Measurements from ENCODE around the gene GFI1. TPM values are rescaled to one million over a fixed set of nuclear protein-coding genes. Genes with fewer than 3 reads are reported as not detected.

Gene GFI1
- total and polyA plus RNA-seq, 12 donors = 0.11 to 0.93 (median 0.32) TPM; not detected in 1

GRCh38 chr1:92446546-92446945, 40.2 kb downstream of the GFI1 start:
- no peak for DNase-seq
- 46 to 67% (median 52%) methylated on average over 2 of the region's 2 CpGs for WGBS, 4 donors
- no peak overlapping the region for H3K27ac ChIP-seq
- H3K4me3 ChIP-seq = no peak overlapping the region
- intact Hi-C loops (cut with DNase I) = no loop called here
- H3K9me3 ChIP-seq (replicated peaks in 1 of 3) = no peaks in the 10 kb centered on the region
- TF ChIP-seq POLR2A (IDR thresholded peaks at IDR 0.05) (no peak), CTCF (IDR thresholded peaks at IDR 0.05) (no peak)
- H3K36me3 ChIP-seq (replicated peaks in 1 of 2) = no peaks in the 10 kb centered on the region
- no peaks in the 10 kb centered on the region for H3K4me1 ChIP-seq (replicated peaks in 1 of 2)
- no peaks in the 10 kb centered on the region for H3K27me3 ChIP-seq

- H3K36me3 ChIP-seq (replicated peaks in 1 of 2) = no peaks in the 10 kb centered on the region
- H3K27ac ChIP-seq = no peak overlapping the region
- DNase-seq = no peak
- no peaks in the 10 kb centered on the region for H3K27me3 ChIP-seq
- no peak overlapping the region for H3K4me3 ChIP-seq
- no peaks in the 10 kb centered on the region for H3K9me3 ChIP-seq (replicated peaks in 1 of 3)
- intact Hi-C loops (cut with DNase I) = no loop called here
- WGBS, 4 donors = 81 to 89% (median 84%) methylated on average over 2 of the region's 2 CpGs
- no peaks in the 10 kb centered on the region for H3K4me1 ChIP-seq (replicated peaks in 1 of 2)
- TF ChIP-seq POLR2A (IDR thresholded peaks at IDR 0.05) = no peak
Measured at GRCh38 chr1:92445865-92446264, 40.9 kb downstream of the GFI1 start.

- Histone ChIP-seq H3K36me3 (replicated peaks in 1 of 2) (no peaks in the 10 kb centered on the region), H3K27ac (no peak overlapping the region), H3K9me3 (replicated peaks in 1 of 3) (no peaks in the 10 kb centered on the region), H3K4me3 (no peak overlapping the region), H3K27me3 (no peaks in the 10 kb centered on the region), H3K4me1 (replicated peaks in 1 of 2) (no peaks in the 10 kb centered on the region)
- intact Hi-C loops (cut with DNase I) = no loop called here
- WGBS, 4 donors = 67 to 87% (median 71%) methylated on average over 1 of the region's 1 CpG
- DNase-seq = no peak
- TF ChIP-seq CTCF (IDR thresholded peaks at IDR 0.05) = no peak
- TF ChIP-seq POLR2A (IDR thresholded peaks at IDR 0.05) = no peak
Measured at GRCh38 chr1:92444351-92444750, 42.4 kb downstream of the GFI1 start.

GRCh38 chr1:92443893-92444292, 42.8 kb downstream of the GFI1 start:
- Histone ChIP-seq H3K4me3 (no peak overlapping the region), H3K4me1 (replicated peaks in 1 of 2) (no peaks in the 10 kb centered on the region), H3K36me3 (replicated peaks in 1 of 2) (no peaks in the 10 kb centered on the region), H3K27me3 (no peaks in the 10 kb centered on the region), H3K9me3 (replicated peaks in 1 of 3) (no peaks in the 10 kb centered on the region), H3K27ac (no peak overlapping the region)
- no peak for TF ChIP-seq POLR2A (IDR thresholded peaks at IDR 0.05)
- TF ChIP-seq CTCF (IDR thresholded peaks at IDR 0.05) = no peak
- intact Hi-C loops (cut with DNase I) = no loop called here
- 66 to 83% (median 72%) methylated on average over 3 of the region's 3 CpGs for WGBS, 4 donors
- no peak for DNase-seq

GRCh38 chr1:92442351-92442750, 44.4 kb downstream of the GFI1 start:
- H3K4me3 ChIP-seq = no peak overlapping the region
- no peak overlapping the region for H3K27ac ChIP-seq
- WGBS, 4 donors = 82 to 93% (median 92%) methylated on average over 4 to 5 of the region's 5 CpGs
- no peak for DNase-seq
- TF ChIP-seq CTCF (IDR thresholded peaks at IDR 0.05) (no peak), POLR2A (IDR thresholded peaks at IDR 0.05) (no peak)
- intact Hi-C loops (cut with DNase I) = no loop called here
- no peaks in the 10 kb centered on the region for H3K9me3 ChIP-seq (replicated peaks in 1 of 3)
- H3K4me1 ChIP-seq (replicated peaks in 1 of 2) = no peaks in the 10 kb centered on the region
- no peaks in the 10 kb centered on the region for H3K36me3 ChIP-seq (replicated peaks in 1 of 2)
- H3K27me3 ChIP-seq = no peaks in the 10 kb centered on the region

All from adrenal gland (tissue), 12 donors.